Renal cortical epithelial cell (primary cell): ENCODE results near the gene TMA7B. TPM values are rescaled to one million over a fixed set of nuclear protein-coding genes. Genes with fewer than 3 reads are reported as not detected.

Source experiments
- DNase-seq: peaks from one replicate; pipeline ENCODE4 v3.0.0-alpha.2; 2011; ENCODE audit warnings: low read depth
- total RNA-seq: library from RNA; depleted of rRNA; stranded (reverse); fragments of >200 nt; gene quantifications from 2 replicates; pipeline ENCODE4 v1.2.3, GENCODE V29; 2014

Gene TMA7B
- total RNA-seq, 1 donor from 2014 or later = not detected

- DNase-seq = no peak
These were observed 41.8 kb downstream of the TMA7B start for GRCh38 chr22:40001800-40002577.

- DNase-seq = no peak
These were observed 42.9 kb downstream of the TMA7B start for GRCh38 chr22:40002935-40003715.

GRCh38 chr22:40004836-40005235, 44.6 kb downstream of the TMA7B start:
- DNase-seq = no peak

GRCh38 chr22:40006641-40007040, 46.4 kb downstream of the TMA7B start:
- no peak for DNase-seq

GRCh38 chr22:40007853-40008710, 47.9 kb downstream of the TMA7B start:
- DNase-seq = no peak

- DNase-seq = no peak
These were observed 48.6 kb downstream of the TMA7B start for GRCh38 chr22:40008726-40009291.

- no peak for DNase-seq
These were observed 49.1 kb downstream of the TMA7B start for GRCh38 chr22:40009292-40009774.

GRCh38 chr22:40009951-40010671, 49.9 kb downstream of the TMA7B start:
- no peak for DNase-seq

- DNase-seq = no peak
These were observed 50.5 kb downstream of the TMA7B start for GRCh38 chr22:40010746-40011145.

Other genes starting within 250 kb of the TMA7B start
- gene ENTHD1, start 66.6 kb upstream of the TMA7B start, total RNA-seq = not detected in 2 replicates
- gene GRAP2, start 59.3 kb upstream of the TMA7B start, total RNA-seq = not detected in 2 replicates
- gene FAM83F, start 34.6 kb downstream of the TMA7B start, total RNA-seq = 4.3 and 4.6 TPM in 2 replicates
- 6.4 and 52.5 TPM in 2 replicates for gene TNRC6B, start 217.5 kb downstream of the TMA7B start, total RNA-seq